K562 (cell line): ENCODE measurements around the gene ZBTB32. TPM values are rescaled to one million over a fixed set of nuclear protein-coding genes. Genes with fewer than 3 reads are reported as not detected.

Source experiments
- CBFA2T3 ChIP-seq: fragments of 450-650 bp; IDR thresholded peaks from 2 replicates; pipeline ENCODE4 v1.6.1; 2017
- FOS ChIP-seq: IDR thresholded peaks from 3 replicates; pipeline ENCODE4 v1.6.1; 2011; ENCODE audit not compliant: insufficient read length; ENCODE audit errors: extremely low read depth
- HDGF ChIP-seq: fragments of 450-650 bp; IDR thresholded peaks from 2 replicates; pipeline ENCODE4 v1.6.1; 2016
- HEY1 ChIP-seq: fragments of 250-450 bp; sonication (Bioruptor Pico); IDR thresholded peaks from 2 replicates; pipeline ENCODE4 v1.5.0; 2020; ENCODE audit warnings: mild to moderate bottlenecking, moderate library complexity, borderline replicate concordance
- NFE2L1 ChIP-seq: fragments of 450-650 bp; IDR thresholded peaks from 2 replicates; pipeline ENCODE4 v1.6.1; 2016; ENCODE audit warnings: missing genetic modification characterization, low read depth, mild to moderate bottlenecking, missing compliant biosample characterization, moderate library complexity, borderline replicate concordance
- PURB ChIP-seq: sonication (generic); formaldehyde crosslinking; IDR thresholded peaks from 2 replicates; pipeline ENCODE4 v1.9.0; 2021; ENCODE audit warnings: low read depth, mild to moderate bottlenecking, missing genetic modification reagents
- RBM14 ChIP-seq: fragments of 200-400 bp; formaldehyde crosslinking; IDR thresholded peaks from 2 replicates; pipeline ENCODE4 v1.6.1; 2018; ENCODE audit warnings: low read depth, mild to moderate bottlenecking, low read length, moderate library complexity, borderline replicate concordance; ENCODE audit not compliant: insufficient read depth
- RBM34 ChIP-seq: fragments of 200-400 bp; formaldehyde crosslinking; IDR thresholded peaks from 2 replicates; pipeline ENCODE4 v1.6.1; 2018; ENCODE audit warnings: low read length, borderline replicate concordance; ENCODE audit not compliant: insufficient read depth
- RFX7 ChIP-seq: fragments of 250-450 bp; sonication (Bioruptor Pico); IDR thresholded peaks from 2 replicates; pipeline ENCODE4 v1.5.1; 2021; ENCODE audit warnings: mild to moderate bottlenecking
- SMARCC2 ChIP-seq: fragments of 450-650 bp; IDR thresholded peaks from 2 replicates; pipeline ENCODE4 v1.6.1; 2017; ENCODE audit warnings: antibody characterized with exemption, moderate library complexity, mild to moderate bottlenecking, low read depth
- ZNF232 ChIP-seq: sonication (generic); formaldehyde crosslinking; IDR thresholded peaks from 2 replicates; pipeline ENCODE4 v1.8.0; 2022; ENCODE audit warnings: mild to moderate bottlenecking, missing genetic modification reagents
- polyA plus RNA-seq, 8 experiments: library from polyadenylated mRNA; depleted of rRNA in 4 of 8; stranded (reverse) in 5 of 8; unstranded in 3 of 8; fragments of >200 nt; fragmentation: Nextera tagmentation in 2 of 8; fragmentation: Illumina TruSeq in 1 of 8; extraction: Ambion mirVana in 2 of 8; extraction: Trizol in 1 of 8; gene quantifications; 2 replicates each; pipeline versions ENCODE4 v1.2.1 to v1.2.3, GENCODE V29; 2011 to 2014; ENCODE audit warnings: inconsistent platforms in 1 of 8, missing spikeins in 1 of 8
- total RNA-seq, 7 experiments: library from RNA; depleted of rRNA in 6 of 7; stranded (reverse); fragments of >200 nt in 6 of 7; fragmentation: Illumina TruSeq in 2 of 7; extraction: Trizol in 2 of 7; gene quantifications; 2 replicates each; pipeline versions ENCODE4 v1.2.1 to v1.2.3, GENCODE V29; 2011 to 2021; ENCODE audit warnings: low replicate concordance in 1 of 7
- TF ChIP-seq, protein P1 (sequence below): sonication (generic); formaldehyde crosslinking; IDR thresholded peaks from 2 replicates; pipeline ENCODE4 v1.8.0; 2023; ENCODE audit warnings: missing genetic modification reagents, mild to moderate bottlenecking, borderline replicate concordance
- TF ChIP-seq, protein P2 (sequence below), 2 experiments: fragments of 450-650 bp; IDR thresholded peaks; 2 replicates each; pipeline ENCODE4 v1.6.1; 2018; ENCODE audit warnings: mild to moderate bottlenecking in 2 of 2, low read depth in 1 of 2; ENCODE audit not compliant: partially characterized antibody in 2 of 2
- TF ChIP-seq, protein P3 (sequence below): fragments of 450-650 bp; IDR thresholded peaks from 2 replicates; pipeline ENCODE4 v1.6.1; 2016; ENCODE audit warnings: mild to moderate bottlenecking
- TF ChIP-seq, protein P4 (sequence below): fragments of 450-650 bp; formaldehyde crosslinking; IDR thresholded peaks from 2 replicates; pipeline ENCODE4 v1.4.0; 2020; ENCODE audit warnings: mild to moderate bottlenecking, mixed read lengths

The ZBTB32 gene
- total and polyA plus RNA-seq, 9 of the 15 experiments (the other 6 are each of a cell fraction or from before 2014, with no cell fraction given): 0.20 TPM; not detected in 8

DNA sequence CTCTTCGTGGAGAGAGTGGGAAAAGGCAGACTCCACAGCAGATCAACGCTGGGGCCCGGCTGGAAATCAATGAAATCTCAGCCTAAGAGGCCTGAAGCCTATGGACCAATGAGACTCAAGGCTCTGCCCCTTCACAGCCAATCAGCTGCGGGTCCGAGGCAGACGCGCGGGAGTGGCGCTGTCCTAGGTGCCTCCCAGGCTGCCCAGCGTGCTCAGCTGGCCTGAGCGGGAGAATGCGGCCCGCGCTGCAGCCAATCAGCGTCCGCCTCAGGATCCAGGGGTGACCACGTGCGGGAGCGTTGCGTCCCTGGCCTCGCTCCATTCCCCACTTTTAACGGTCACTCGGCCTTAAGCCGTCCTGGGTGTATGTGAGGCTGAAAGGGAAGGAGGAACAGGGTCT is at the start of gene ZBTB32 (continued):
- no peak for TF ChIP-seq NFE2L1
- TF ChIP-seq, protein P1, sequence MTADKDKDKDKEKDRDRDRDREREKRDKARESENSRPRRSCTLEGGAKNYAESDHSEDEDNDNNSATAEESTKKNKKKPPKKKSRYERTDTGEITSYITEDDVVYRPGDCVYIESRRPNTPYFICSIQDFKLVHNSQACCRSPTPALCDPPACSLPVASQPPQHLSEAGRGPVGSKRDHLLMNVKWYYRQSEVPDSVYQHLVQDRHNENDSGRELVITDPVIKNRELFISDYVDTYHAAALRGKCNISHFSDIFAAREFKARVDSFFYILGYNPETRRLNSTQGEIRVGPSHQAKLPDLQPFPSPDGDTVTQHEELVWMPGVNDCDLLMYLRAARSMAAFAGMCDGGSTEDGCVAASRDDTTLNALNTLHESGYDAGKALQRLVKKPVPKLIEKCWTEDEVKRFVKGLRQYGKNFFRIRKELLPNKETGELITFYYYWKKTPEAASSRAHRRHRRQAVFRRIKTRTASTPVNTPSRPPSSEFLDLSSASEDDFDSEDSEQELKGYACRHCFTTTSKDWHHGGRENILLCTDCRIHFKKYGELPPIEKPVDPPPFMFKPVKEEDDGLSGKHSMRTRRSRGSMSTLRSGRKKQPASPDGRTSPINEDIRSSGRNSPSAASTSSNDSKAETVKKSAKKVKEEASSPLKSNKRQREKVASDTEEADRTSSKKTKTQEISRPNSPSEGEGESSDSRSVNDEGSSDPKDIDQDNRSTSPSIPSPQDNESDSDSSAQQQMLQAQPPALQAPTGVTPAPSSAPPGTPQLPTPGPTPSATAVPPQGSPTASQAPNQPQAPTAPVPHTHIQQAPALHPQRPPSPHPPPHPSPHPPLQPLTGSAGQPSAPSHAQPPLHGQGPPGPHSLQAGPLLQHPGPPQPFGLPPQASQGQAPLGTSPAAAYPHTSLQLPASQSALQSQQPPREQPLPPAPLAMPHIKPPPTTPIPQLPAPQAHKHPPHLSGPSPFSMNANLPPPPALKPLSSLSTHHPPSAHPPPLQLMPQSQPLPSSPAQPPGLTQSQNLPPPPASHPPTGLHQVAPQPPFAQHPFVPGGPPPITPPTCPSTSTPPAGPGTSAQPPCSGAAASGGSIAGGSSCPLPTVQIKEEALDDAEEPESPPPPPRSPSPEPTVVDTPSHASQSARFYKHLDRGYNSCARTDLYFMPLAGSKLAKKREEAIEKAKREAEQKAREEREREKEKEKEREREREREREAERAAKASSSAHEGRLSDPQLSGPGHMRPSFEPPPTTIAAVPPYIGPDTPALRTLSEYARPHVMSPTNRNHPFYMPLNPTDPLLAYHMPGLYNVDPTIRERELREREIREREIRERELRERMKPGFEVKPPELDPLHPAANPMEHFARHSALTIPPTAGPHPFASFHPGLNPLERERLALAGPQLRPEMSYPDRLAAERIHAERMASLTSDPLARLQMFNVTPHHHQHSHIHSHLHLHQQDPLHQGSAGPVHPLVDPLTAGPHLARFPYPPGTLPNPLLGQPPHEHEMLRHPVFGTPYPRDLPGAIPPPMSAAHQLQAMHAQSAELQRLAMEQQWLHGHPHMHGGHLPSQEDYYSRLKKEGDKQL (CRISPR knock-in tag): no peak
- no peak for TF ChIP-seq RBM14
- TF ChIP-seq RBM34: no peak
- TF ChIP-seq RFX7 (CRISPR knock-in tag): no peak
- no peak for TF ChIP-seq SMARCC2
- TF ChIP-seq, protein P2, sequence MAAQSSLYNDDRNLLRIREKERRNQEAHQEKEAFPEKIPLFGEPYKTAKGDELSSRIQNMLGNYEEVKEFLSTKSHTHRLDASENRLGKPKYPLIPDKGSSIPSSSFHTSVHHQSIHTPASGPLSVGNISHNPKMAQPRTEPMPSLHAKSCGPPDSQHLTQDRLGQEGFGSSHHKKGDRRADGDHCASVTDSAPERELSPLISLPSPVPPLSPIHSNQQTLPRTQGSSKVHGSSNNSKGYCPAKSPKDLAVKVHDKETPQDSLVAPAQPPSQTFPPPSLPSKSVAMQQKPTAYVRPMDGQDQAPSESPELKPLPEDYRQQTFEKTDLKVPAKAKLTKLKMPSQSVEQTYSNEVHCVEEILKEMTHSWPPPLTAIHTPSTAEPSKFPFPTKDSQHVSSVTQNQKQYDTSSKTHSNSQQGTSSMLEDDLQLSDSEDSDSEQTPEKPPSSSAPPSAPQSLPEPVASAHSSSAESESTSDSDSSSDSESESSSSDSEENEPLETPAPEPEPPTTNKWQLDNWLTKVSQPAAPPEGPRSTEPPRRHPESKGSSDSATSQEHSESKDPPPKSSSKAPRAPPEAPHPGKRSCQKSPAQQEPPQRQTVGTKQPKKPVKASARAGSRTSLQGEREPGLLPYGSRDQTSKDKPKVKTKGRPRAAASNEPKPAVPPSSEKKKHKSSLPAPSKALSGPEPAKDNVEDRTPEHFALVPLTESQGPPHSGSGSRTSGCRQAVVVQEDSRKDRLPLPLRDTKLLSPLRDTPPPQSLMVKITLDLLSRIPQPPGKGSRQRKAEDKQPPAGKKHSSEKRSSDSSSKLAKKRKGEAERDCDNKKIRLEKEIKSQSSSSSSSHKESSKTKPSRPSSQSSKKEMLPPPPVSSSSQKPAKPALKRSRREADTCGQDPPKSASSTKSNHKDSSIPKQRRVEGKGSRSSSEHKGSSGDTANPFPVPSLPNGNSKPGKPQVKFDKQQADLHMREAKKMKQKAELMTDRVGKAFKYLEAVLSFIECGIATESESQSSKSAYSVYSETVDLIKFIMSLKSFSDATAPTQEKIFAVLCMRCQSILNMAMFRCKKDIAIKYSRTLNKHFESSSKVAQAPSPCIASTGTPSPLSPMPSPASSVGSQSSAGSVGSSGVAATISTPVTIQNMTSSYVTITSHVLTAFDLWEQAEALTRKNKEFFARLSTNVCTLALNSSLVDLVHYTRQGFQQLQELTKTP (IDR thresholded peaks at IDR 0.05; ENCODE audit: low read depth in 1 of 2, partially characterized antibody in 2 of 2): peak in 1 of 2 experiments; percentile 40
- TF ChIP-seq PURB (CRISPR knock-in tag): no peak
- no peak for TF ChIP-seq HEY1 (CRISPR knock-in tag)
- peak; percentile 56; the same call in 1 of the 2 replicates for TF ChIP-seq ZNF232 (CRISPR knock-in tag)
- no peak for TF ChIP-seq HDGF
- no peak for TF ChIP-seq CBFA2T3
- peak; percentile 81 for TF ChIP-seq FOS
- TF ChIP-seq, protein P3, sequence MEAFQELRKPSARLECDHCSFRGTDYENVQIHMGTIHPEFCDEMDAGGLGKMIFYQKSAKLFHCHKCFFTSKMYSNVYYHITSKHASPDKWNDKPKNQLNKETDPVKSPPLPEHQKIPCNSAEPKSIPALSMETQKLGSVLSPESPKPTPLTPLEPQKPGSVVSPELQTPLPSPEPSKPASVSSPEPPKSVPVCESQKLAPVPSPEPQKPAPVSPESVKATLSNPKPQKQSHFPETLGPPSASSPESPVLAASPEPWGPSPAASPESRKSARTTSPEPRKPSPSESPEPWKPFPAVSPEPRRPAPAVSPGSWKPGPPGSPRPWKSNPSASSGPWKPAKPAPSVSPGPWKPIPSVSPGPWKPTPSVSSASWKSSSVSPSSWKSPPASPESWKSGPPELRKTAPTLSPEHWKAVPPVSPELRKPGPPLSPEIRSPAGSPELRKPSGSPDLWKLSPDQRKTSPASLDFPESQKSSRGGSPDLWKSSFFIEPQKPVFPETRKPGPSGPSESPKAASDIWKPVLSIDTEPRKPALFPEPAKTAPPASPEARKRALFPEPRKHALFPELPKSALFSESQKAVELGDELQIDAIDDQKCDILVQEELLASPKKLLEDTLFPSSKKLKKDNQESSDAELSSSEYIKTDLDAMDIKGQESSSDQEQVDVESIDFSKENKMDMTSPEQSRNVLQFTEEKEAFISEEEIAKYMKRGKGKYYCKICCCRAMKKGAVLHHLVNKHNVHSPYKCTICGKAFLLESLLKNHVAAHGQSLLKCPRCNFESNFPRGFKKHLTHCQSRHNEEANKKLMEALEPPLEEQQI: no peak
- TF ChIP-seq, protein P4, sequence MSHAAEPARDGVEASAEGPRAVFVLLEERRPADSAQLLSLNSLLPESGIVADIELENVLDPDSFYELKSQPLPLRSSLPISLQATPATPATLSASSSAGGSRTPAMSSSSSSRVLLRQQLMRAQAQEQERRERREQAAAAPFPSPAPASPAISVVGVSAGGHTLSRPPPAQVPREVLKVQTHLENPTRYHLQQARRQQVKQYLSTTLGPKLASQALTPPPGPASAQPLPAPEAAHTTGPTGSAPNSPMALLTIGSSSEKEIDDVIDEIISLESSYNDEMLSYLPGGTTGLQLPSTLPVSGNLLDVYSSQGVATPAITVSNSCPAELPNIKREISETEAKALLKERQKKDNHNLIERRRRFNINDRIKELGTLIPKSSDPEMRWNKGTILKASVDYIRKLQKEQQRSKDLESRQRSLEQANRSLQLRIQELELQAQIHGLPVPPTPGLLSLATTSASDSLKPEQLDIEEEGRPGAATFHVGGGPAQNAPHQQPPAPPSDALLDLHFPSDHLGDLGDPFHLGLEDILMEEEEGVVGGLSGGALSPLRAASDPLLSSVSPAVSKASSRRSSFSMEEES: no peak
